Stomach (tissue), 4 donors: ENCODE data around the gene SLC25A26.

Experiments used
- CTCF ChIP-seq, 7 experiments: fragments of 450-650 bp in 4 of 7; fragments of 200-600 bp in 3 of 7; sonication (generic) in 3 of 7; IDR thresholded peaks; one replicate each; pipeline ENCODE4 v1.5.1; 2016 to 2019; ENCODE audit warnings: antibody characterized with exemption in 7 of 7, control low read depth in 2 of 7, mild to moderate bottlenecking in 1 of 7
- POLR2A ChIP-seq, 4 donors: fragments of 450-650 bp; IDR thresholded peaks; one replicate each; pipeline ENCODE4 v1.6.1; 2016; ENCODE audit warnings: antibody characterized with exemption in 4 of 4, control low read depth in 2 of 4, mild to moderate bottlenecking in 1 of 4, moderate library complexity in 1 of 4
- POLR2AphosphoS5 ChIP-seq, 3 donors: sonication (generic); formaldehyde crosslinking; IDR thresholded peaks; one replicate each; pipeline ENCODE4 v1.6.1; 2016; ENCODE audit warnings: antibody characterized with exemption in 3 of 3

- no peak for TF ChIP-seq POLR2AphosphoS5 (IDR thresholded peaks at IDR 0.05)
- TF ChIP-seq CTCF (IDR thresholded peaks at IDR 0.05) = no peak
- TF ChIP-seq POLR2A (IDR thresholded peaks at IDR 0.05) = no peak
Measured at GRCh38 chr3:66416556-66417304, 195.9 kb downstream of the SLC25A26 start.
